ENCODE results near the gene MED17.
A peak's percentile ranks its signal among the peaks of the same experiment; 100 is the strongest.

MED17 gene

DNA sequence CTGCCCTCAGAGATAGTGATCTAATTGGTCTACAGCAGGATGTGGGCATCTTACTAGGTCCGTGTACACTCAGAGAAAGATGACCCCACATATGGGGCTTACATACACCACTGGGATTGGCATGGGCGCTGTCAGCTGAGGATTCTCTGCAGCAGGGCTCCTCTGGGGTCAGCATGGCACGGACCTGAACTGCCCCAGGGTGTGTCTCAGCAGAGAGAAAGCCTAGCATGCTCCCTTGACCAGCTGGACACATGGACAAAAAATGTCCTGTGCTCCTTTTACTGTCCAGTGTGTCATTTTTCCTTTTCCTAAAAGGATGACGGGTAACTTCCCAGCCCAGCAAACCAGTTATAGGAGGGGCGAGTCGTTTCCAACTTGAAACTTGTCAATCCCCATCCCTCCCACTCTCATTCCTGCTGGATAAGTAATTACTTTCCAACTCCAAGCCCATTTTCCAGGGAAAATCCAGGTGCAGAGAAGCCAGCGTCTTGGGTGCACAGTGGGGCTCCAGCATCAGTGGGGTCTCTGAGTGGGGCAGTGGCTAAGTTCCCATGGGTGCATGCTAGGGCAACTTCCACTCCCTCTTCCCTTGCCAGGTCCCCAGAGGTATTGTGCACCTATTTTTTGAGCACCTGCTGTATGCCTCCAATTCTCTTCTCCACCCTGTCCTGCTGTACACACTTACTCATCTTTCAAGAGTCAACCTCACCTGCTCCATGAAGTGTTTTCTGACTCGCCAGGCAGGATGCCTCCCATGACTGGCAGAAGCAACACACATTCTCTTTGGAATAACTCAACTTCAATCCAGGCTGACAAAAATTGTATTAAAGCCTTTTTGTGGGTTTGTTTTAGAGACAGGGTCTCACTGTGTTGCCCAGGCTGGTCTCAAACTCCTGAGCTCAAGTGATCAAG lies 61.4 kb downstream of the MED17 start:
- Histone ChIP-seq H3K27me3 (ENCODE audit: control insufficient read depth, insufficient read depth, low read length) (no peaks in the 10 kb centered on the region), H3K36me3 (ENCODE audit: control insufficient read depth, insufficient read depth, low read length) (no peaks in the 10 kb centered on the region), H3K9ac (ENCODE audit: low read length) (no peak overlapping the region), H3K4me3 (ENCODE audit: low read length) (no peak overlapping the region), H3K4me1 (ENCODE audit: control insufficient read depth, insufficient read depth, low read length) (peaks cover 72% of the 10 kb centered on the region), H3K9me3 (ENCODE audit: control insufficient read depth, low read length) (no peaks in the 10 kb centered on the region)

DNA sequence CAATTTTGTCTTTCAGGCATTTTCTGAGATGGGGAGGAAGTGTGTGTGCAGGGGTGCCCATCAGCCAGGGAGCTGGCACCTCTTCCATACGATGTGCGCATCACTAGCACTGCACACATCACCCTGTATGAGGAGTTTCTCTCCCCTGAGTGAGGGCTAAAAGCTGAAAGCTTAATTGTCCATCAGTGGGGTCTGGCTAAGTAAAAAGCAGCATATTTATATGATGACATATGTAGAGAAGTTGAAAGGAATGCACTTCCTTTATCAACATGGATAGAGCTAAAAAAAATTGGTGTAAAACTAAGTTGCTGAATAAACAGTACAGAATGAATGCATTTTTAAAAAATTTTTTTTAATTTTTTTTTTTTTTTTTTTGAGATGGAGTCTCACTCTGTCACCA lies 62.3 kb downstream of the MED17 start:
- Histone ChIP-seq H3K9me3 (ENCODE audit: control insufficient read depth, low read length) (no peaks in the 10 kb centered on the region), H3K9ac (ENCODE audit: low read length) (no peak overlapping the region), H3K27me3 (ENCODE audit: control insufficient read depth, insufficient read depth, low read length) (no peaks in the 10 kb centered on the region), H3K36me3 (ENCODE audit: control insufficient read depth, insufficient read depth, low read length) (no peaks in the 10 kb centered on the region), H3K4me3 (ENCODE audit: low read length) (no peak overlapping the region), H3K4me1 (ENCODE audit: control insufficient read depth, insufficient read depth, low read length) (peaks cover 68% of the 10 kb centered on the region)

DNA sequence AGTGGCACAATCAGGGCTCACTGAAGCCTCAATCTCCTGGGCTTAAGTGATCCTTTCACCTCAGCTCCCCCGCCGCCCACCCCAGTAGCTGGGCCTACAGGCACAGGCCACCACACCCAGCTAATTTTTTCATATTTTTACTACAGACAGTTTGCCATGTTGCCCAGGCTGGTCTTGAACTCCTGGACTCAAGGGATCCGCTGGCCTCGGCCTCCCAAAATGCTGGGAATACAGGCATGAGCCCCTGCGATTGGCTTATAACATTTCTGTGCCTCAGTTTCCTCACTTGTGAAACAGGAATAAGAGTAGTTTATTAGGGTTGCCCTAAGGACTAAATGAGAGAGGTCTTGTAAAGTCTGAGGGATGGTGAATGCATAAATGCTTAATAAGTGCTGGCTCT lies 65.1 kb downstream of the MED17 start:
- no peaks in the 10 kb centered on the region for H3K9me3 ChIP-seq (ENCODE audit: control insufficient read depth, low read length)
- H3K36me3 ChIP-seq (ENCODE audit: control insufficient read depth, insufficient read depth, low read length) = no peaks in the 10 kb centered on the region
- peak overlapping the region; percentile 47 for H3K4me3 ChIP-seq (ENCODE audit: low read length)
- no peaks in the 10 kb centered on the region for H3K27me3 ChIP-seq (ENCODE audit: control insufficient read depth, insufficient read depth, low read length)
- peaks cover 42% of the 10 kb centered on the region for H3K4me1 ChIP-seq (ENCODE audit: control insufficient read depth, insufficient read depth, low read length)
- H3K9ac ChIP-seq (ENCODE audit: low read length) = no peak overlapping the region

DNA sequence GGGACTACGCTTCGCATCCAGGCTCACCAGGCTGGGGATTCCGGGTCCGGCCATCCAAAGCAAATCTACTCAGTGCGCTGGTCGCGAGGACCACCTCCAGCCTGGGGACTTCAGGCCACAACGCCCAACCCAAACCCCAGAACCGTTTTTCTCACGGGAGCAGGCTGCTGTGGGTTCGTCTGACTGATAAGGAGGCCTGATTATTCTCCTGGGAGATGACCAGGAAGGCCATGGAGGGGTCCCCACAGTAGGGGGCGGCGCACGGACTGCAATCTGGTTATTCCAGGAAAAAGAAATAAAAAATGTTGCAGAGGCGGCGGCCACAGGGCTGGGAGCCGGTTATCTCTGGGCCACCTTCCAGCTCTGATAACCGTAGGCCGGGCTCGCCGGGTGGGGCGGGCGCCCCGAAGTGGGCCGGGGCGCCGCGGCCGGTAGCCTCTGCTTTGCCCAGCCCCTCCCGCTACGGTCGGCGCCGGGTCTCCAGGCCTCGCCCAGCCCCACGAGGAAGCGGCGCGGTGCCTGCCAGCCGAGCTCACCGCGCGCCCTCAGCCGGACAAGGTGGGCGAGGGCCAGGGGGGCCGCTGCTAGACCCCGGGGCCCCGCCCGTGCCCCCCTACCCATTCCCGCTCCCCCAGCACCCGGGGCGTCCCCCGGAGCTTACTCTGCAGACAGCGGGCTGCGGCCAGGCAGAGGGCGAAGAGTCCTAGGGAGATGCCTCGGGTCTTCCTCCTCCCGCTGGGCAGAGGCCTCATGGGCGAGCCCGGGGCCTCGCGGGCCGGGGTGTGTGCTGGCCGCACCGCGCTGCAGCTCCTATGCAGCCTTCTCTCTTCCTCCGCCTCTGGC lies 65.9 kb downstream of the MED17 start:
- H3K36me3 ChIP-seq (ENCODE audit: control insufficient read depth, insufficient read depth, low read length) = no peaks in the 10 kb centered on the region
- H3K4me3 ChIP-seq (ENCODE audit: low read length) = peak overlapping the region; percentile 47
- peak overlapping the region; percentile 75 for H3K9ac ChIP-seq (ENCODE audit: low read length)

DNA sequence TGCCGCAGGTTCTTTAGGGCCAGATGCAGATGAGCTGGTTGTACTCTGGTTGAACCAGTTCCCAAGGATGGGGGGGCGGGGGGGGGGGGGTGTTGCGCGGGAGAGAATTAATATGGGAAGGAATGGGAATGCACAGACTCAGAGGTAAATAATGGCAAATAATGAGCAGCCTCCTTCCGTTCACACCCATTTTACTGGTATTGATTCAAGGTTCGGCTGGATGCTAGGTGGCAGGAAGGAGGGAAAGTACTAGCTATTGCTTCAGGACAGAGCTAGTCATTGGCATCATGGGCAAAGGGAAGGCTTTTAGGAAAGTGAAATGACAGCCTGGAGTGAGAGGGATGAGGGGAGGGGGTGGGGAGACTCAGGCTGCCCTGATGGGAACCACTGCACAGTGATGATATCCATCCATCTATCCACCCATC lies 66.5 kb downstream of the MED17 start, which contains the start of gene VSTM5:
VSTM5 (minus strand) TSS at position 25 of the 425 bp plus-strand sequence. CDS start 116 bp downstream, outside the sequence.
- Histone ChIP-seq H3K9me3 (ENCODE audit: control insufficient read depth, low read length) (no peaks in the 10 kb centered on the region), H3K4me3 (ENCODE audit: low read length) (peak within 1 kb of the TSS; percentile 47), H3K4me1 (ENCODE audit: control insufficient read depth, insufficient read depth, low read length) (peaks cover 29% of the 10 kb centered on the region), H3K27me3 (ENCODE audit: control insufficient read depth, insufficient read depth, low read length) (no peaks in the 10 kb centered on the region), H3K36me3 (ENCODE audit: control insufficient read depth, insufficient read depth, low read length) (no peaks in the 10 kb centered on the region), H3K9ac (ENCODE audit: low read length) (peak within 1 kb of the TSS; percentile 75)

More for the DNA sequence above, 65.9 kb downstream of the MED17 start:
- H3K9me3 ChIP-seq (ENCODE audit: control insufficient read depth, low read length) = no peaks in the 10 kb centered on the region
- peaks cover 34% of the 10 kb centered on the region for H3K4me1 ChIP-seq (ENCODE audit: control insufficient read depth, insufficient read depth, low read length)
- no peaks in the 10 kb centered on the region for H3K27me3 ChIP-seq (ENCODE audit: control insufficient read depth, insufficient read depth, low read length)

DNA sequence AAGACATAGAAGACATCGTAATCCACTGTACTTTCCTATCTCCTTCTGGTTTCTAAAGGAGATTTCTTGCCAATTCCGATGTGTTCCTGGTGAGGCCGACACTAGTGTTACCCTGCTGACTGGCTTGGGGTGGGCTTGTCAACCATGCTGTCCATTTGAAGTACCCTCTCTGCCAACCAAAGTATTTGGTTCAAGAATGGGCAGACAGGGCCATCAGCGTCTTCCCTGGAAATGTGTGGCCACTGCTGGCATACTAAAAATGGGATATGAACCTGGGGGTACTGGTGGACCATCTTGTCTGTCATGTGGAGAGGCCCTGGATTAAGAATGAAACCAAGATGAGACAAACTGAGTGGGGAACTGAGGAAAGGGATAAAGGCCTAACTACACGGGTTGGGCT lies 68.2 kb downstream of the MED17 start:
- H3K9ac ChIP-seq (ENCODE audit: low read length) = no peak overlapping the region
- H3K4me1 ChIP-seq (ENCODE audit: control insufficient read depth, insufficient read depth, low read length) = peaks cover 28% of the 10 kb centered on the region
- H3K36me3 ChIP-seq (ENCODE audit: control insufficient read depth, insufficient read depth, low read length) = no peaks in the 10 kb centered on the region
- H3K9me3 ChIP-seq (ENCODE audit: control insufficient read depth, low read length) = no peaks in the 10 kb centered on the region
- H3K4me3 ChIP-seq (ENCODE audit: low read length) = no peak overlapping the region
- no peaks in the 10 kb centered on the region for H3K27me3 ChIP-seq (ENCODE audit: control insufficient read depth, insufficient read depth, low read length)

DNA sequence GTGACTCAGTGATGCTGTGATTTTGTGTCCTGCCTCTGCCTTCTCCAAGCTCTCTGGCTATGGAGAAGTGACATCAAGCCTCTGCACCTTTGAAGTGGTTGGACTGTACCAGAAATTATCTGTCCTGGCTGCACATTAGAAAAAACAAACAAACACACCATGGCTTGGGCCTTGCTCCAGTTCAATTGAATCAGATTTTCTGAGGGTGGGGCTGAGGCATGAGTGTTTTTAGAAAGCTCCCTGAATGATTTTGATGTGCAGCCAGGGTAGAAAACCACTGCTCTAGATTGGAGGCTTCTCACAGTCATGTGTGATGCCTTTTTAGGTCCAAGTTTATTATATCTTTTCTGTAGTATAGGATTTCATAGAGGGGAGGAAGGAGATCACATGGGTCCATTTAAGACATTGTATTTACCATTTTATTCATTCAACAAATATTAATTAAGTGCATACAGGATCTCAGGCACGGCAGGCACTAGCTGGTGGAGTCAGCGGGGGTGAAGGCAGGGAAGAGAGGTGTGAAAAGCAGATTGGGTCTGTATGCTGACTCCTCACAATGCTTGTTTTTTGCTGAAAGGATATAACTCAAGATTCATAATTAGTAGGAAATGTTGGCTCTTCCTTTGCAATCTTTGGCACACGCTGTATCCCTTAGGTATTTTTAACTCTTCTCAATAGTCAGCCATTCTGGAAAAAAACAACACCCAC lies 73.5 kb downstream of the MED17 start:
- peaks cover 6% of the 10 kb centered on the region for H3K4me1 ChIP-seq (ENCODE audit: control insufficient read depth, insufficient read depth, low read length)
- no peaks in the 10 kb centered on the region for H3K27me3 ChIP-seq (ENCODE audit: control insufficient read depth, insufficient read depth, low read length)
- no peak overlapping the region for H3K4me3 ChIP-seq (ENCODE audit: low read length)
- H3K9ac ChIP-seq (ENCODE audit: low read length) = no peak overlapping the region
- H3K36me3 ChIP-seq (ENCODE audit: control insufficient read depth, insufficient read depth, low read length) = no peaks in the 10 kb centered on the region
- no peaks in the 10 kb centered on the region for H3K9me3 ChIP-seq (ENCODE audit: control insufficient read depth, low read length)

DNA sequence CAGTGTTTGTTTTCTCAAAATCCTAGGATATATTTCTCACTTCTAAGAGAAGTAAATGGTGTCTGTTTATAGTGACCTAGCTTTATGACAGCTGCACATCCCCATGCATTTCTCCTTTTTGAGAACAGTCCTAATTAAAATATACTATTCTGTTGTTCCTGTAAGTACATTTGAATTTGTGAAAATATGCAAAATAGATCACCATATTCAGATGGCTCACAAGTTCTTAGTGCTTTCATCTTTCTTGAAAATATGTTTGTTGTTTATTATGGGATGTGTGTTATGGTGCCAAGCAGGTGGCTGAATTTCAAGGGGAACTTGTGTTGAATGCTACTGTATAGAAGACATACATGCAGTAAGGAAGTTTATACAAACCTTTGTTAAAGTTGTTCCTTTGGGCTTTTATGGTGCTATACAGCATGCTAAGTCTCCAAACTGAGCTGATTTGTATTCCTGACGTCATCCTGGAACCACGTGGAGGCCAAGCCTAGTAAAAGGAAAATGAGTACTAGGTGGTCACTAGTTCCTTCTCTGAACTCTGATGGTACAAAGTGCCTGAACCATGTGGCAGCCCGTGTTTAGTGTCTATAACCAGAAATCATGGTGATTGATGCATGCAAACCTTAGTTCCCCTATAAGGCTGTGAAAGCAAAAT lies 74.2 kb downstream of the MED17 start:
- Histone ChIP-seq H3K4me1 (ENCODE audit: control insufficient read depth, insufficient read depth, low read length) (peaks cover 6% of the 10 kb centered on the region), H3K36me3 (ENCODE audit: control insufficient read depth, insufficient read depth, low read length) (no peaks in the 10 kb centered on the region), H3K4me3 (ENCODE audit: low read length) (no peak overlapping the region), H3K27me3 (ENCODE audit: control insufficient read depth, insufficient read depth, low read length) (no peaks in the 10 kb centered on the region), H3K9me3 (ENCODE audit: control insufficient read depth, low read length) (no peaks in the 10 kb centered on the region), H3K9ac (ENCODE audit: low read length) (no peak overlapping the region)

DNA sequence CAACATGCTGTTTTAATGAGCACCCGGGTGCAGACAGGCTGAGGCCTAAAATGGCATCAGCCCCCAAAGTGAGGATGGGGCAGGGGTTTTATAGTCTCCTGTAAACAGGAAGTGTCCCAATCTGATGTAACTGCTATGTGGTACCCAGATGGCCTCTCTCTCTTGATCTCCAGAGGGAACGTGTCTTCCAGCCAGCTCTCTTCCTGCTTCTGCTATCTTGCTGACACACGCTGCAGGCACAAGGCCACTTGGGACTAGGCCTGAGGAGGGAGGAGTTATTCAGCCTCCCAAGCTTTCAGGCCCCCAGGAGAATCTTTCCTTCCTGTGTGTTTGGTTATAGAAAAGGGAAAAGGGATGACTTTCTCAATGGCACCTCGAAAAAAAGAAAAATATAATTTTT lies 77.7 kb downstream of the MED17 start:
- Histone ChIP-seq H3K9me3 (ENCODE audit: control insufficient read depth, low read length) (no peaks in the 10 kb centered on the region), H3K9ac (ENCODE audit: low read length) (no peak overlapping the region), H3K4me1 (ENCODE audit: control insufficient read depth, insufficient read depth, low read length) (peaks cover 6% of the 10 kb centered on the region), H3K4me3 (ENCODE audit: low read length) (no peak overlapping the region), H3K36me3 (ENCODE audit: control insufficient read depth, insufficient read depth, low read length) (no peaks in the 10 kb centered on the region), H3K27me3 (ENCODE audit: control insufficient read depth, insufficient read depth, low read length) (no peaks in the 10 kb centered on the region)
